ENCODE data around the gene CPNE1. TPM values are rescaled to one million over a fixed set of nuclear protein-coding genes. Genes with fewer than 3 reads are reported as not detected.

CPNE1 gene
- total and polyA plus RNA-seq, 10 of the 15 experiments (the other 5 are each of a cell fraction or from before 2014, with no cell fraction given): 84.9 to 209 (median 146) TPM

DNA sequence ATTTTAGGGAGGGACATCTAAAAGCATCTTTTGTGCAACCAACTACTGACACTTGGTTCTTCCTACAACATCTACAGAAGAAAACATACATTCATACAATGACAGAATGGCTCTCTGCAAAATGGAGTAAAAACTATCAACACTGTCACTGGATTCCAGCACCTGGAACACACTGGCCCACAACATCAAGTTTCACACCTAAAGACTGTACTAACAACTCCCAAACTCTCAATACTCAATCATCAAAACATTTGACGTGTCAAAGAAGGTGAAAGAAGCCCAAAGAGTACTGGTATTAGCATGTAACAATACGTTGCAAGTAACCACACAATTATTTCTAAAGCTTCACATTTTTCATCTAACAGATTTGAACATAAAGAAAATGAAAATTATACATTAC lies 2.1 kb downstream of the CPNE1 start:
- POLR2A ChIA-PET: interaction anchor here (0.6 to 2.9 kb wide), 4 partner anchors 45 to 111 kb away, joined by 3 to 24 read pairs (median 8); partner anchors contain the start of genes RBM39 and SPAG4
- 0% methylated on average over 2 of the region's 2 CpGs for WGBS (ENCODE audit: insufficient coverage, insufficient replicate concordance, low lambda C conversion rate, missing lambda C conversion rate)
- in situ Hi-C loops (cut with MboI): no loop called here
- SMC1A ChIA-PET (ENCODE audit: uncharacterized antibody, unreplicated experiment): interaction anchor here (0.9 to 4.8 kb wide), 6 partner anchors 38 to 150 kb away, joined by 3 to 28 read pairs (median 4); partner anchors contain the start of gene SPAG4
- 0 out of 4 replicates have a peak, but pooled peaks cover 0 to 3% of the 10 kb centered on the region in 2 experiments for H3K36me3 ChIP-seq (ENCODE audit: control insufficient read depth in 2 of 2, insufficient read depth in 2 of 2, low read length in 1 of 2)
- H4K20me1 ChIP-seq (ENCODE audit: control insufficient read depth, insufficient read depth): peaks cover 13% of the 10 kb centered on the region
- RAD21 ChIA-PET (ENCODE audit: unreplicated experiment): interaction anchor here (4.5 kb wide), 1 partner anchor 44 kb away, joined by 29 read pairs; no protein-coding TSS in a partner anchor
- no peaks in the 10 kb centered on the region for H3K9me3 ChIP-seq (replicated peaks; ENCODE audit: control insufficient read depth, insufficient read depth, low read length)
- H3K9ac ChIP-seq (ENCODE audit: control insufficient read depth, insufficient read depth, low read length): peak overlapping the region; percentile 87; the same call in 1 of the 2 replicates
- intact Hi-C loops (cut with micrococcal nuclease; ENCODE audit: unreplicated experiment): no loop called here
- TF ChIP-seq ESRRA (IDR thresholded peaks at IDR 0.05; ENCODE audit: low read length): no peak
- TF ChIP-seq FOXM1 (IDR thresholded peaks at IDR 0.05; ENCODE audit: low read depth, low read length): no peak
- peaks cover 10% of the 10 kb centered on the region for H3K4me1 ChIP-seq (ENCODE audit: control insufficient read depth, insufficient read depth, low read length)
- BruUV-seq (replicated peaks): no TSS peak
- peak overlapping the region; percentile 98 for H3K4me2 ChIP-seq (ENCODE audit: control insufficient read depth, insufficient read depth)
- peaks cover 74% of the 10 kb centered on the region for H3K79me2 ChIP-seq (ENCODE audit: control insufficient read depth, insufficient read depth, low read length)
- DNase-seq (ENCODE audit: low read depth, low spot score): no peak
- peak overlapping the region; percentile 87 for H3K4me3 ChIP-seq
- no peak for FAIRE-seq
- CTCF ChIA-PET: interaction anchor here (1.8 kb wide), 1 partner anchor 80 kb away, joined by 3 read pairs; no protein-coding TSS in a partner anchor
- H3K27me3 ChIP-seq (replicated peaks in 1 of 2; ENCODE audit: control insufficient read depth in 2 of 2, insufficient read depth in 2 of 2, low read length in 1 of 2): no peaks in the 10 kb centered on the region
- no peak; the same call in 2 of the 3 replicates for ATAC-seq
- H3K27ac ChIP-seq (ENCODE audit: control insufficient read depth, insufficient read depth): peak overlapping the region; percentile 25
- H2AFZ ChIP-seq (ENCODE audit: control insufficient read depth, low read depth, low read length): no peak overlapping the region

DNA sequence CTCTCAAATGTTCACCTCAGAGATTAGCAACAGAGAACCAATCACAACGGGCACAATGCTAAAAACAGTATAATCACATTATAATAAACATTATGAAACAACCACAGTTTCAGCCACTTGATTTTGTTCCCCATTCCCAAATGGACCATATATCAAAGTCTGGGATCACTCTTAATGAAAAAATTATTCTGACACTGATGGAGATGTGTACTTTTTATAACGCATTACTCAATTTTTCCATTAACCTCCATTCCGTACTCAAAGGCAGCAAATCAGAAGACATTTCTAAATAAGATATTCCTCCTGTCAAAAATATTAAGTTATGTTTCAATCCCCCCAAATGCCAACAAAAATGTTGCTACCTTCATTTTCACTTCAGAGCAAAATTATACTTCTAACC lies 2.8 kb downstream of the CPNE1 start:
- no peaks in the 10 kb centered on the region for H3K9me3 ChIP-seq (replicated peaks; ENCODE audit: control insufficient read depth, insufficient read depth, low read length)
- POLR2A ChIA-PET: interaction anchor here (1.2 kb wide), 1 partner anchor 171 kb away, joined by 3 read pairs; no protein-coding TSS in a partner anchor
- BruUV-seq (replicated peaks): no TSS peak
- DNase-seq (ENCODE audit: low read depth, low spot score): no peak
- H3K9ac ChIP-seq (ENCODE audit: control insufficient read depth, insufficient read depth, low read length): peak overlapping the region; percentile 87; the same call in 1 of the 2 replicates
- FAIRE-seq: no peak
- intact Hi-C loops (cut with micrococcal nuclease; ENCODE audit: unreplicated experiment) (no loop called here), in situ Hi-C loops (cut with MboI) (no loop called here)
- SMC1A ChIA-PET (ENCODE audit: uncharacterized antibody, unreplicated experiment): interaction anchor here (1.1 to 4.8 kb wide), 2 partner anchors 42 to 57 kb away, joined by 4 to 28 read pairs; no protein-coding TSS in a partner anchor
- WGBS (ENCODE audit: insufficient coverage, insufficient replicate concordance, low lambda C conversion rate, missing lambda C conversion rate): 0% methylated on average over 3 of the region's 3 CpGs
- peak overlapping the region; percentile 98 for H3K4me2 ChIP-seq (ENCODE audit: control insufficient read depth, insufficient read depth)
- no peaks in the 10 kb centered on the region for H3K27me3 ChIP-seq (replicated peaks in 1 of 2; ENCODE audit: control insufficient read depth in 2 of 2, insufficient read depth in 2 of 2, low read length in 1 of 2)
- CTCF ChIA-PET: interaction anchor here (1.2 to 5.8 kb wide), 2 partner anchors 18 to 42 kb away, joined by 4 to 31 read pairs; no protein-coding TSS in a partner anchor
- 0 out of 4 replicates have a peak, but pooled peaks cover 0 to 3% of the 10 kb centered on the region in 2 experiments for H3K36me3 ChIP-seq (ENCODE audit: control insufficient read depth in 2 of 2, insufficient read depth in 2 of 2, low read length in 1 of 2)
- H4K20me1 ChIP-seq (ENCODE audit: control insufficient read depth, insufficient read depth): peaks cover 13% of the 10 kb centered on the region
- peaks cover 80% of the 10 kb centered on the region for H3K79me2 ChIP-seq (ENCODE audit: control insufficient read depth, insufficient read depth, low read length)
- H3K4me1 ChIP-seq (ENCODE audit: control insufficient read depth, insufficient read depth, low read length): peaks cover 10% of the 10 kb centered on the region
- no peak overlapping the region for H3K27ac ChIP-seq (ENCODE audit: control insufficient read depth, insufficient read depth)
- peak overlapping the region; percentile 87 for H3K4me3 ChIP-seq
- RAD21 ChIA-PET (ENCODE audit: unreplicated experiment): interaction anchor here (0.5 to 4.5 kb wide), 3 partner anchors 44 to 384 kb away, joined by 3 to 29 read pairs (median 3); partner anchors contain the start of gene SCAND1
- H2AFZ ChIP-seq (ENCODE audit: control insufficient read depth, low read depth, low read length): no peak overlapping the region
- no peak for ATAC-seq
- TF ChIP-seq EP300 (IDR thresholded peaks at IDR 0.05; ENCODE audit: borderline replicate concordance in 1 of 2, control insufficient read depth in 1 of 2, low read depth in 2 of 2, low read length in 2 of 2): no peak
- TF ChIP-seq, protein P1, sequence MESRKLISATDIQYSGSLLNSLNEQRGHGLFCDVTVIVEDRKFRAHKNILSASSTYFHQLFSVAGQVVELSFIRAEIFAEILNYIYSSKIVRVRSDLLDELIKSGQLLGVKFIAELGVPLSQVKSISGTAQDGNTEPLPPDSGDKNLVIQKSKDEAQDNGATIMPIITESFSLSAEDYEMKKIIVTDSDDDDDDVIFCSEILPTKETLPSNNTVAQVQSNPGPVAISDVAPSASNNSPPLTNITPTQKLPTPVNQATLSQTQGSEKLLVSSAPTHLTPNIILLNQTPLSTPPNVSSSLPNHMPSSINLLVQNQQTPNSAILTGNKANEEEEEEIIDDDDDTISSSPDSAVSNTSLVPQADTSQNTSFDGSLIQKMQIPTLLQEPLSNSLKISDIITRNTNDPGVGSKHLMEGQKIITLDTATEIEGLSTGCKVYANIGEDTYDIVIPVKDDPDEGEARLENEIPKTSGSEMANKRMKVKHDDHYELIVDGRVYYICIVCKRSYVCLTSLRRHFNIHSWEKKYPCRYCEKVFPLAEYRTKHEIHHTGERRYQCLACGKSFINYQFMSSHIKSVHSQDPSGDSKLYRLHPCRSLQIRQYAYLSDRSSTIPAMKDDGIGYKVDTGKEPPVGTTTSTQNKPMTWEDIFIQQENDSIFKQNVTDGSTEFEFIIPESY (IDR thresholded peaks at IDR 0.05): no peak
- no peak for TF ChIP-seq ASH2L (IDR thresholded peaks at IDR 0.05; ENCODE audit: borderline replicate concordance, low read depth)
- no peak for TF ChIP-seq CREM (IDR thresholded peaks at IDR 0.05; ENCODE audit: low read depth)
- no peak for TF ChIP-seq EZH2 (IDR thresholded peaks at IDR 0.05; ENCODE audit: borderline replicate concordance, control insufficient read depth, low read depth, low read length)
- TF ChIP-seq ZNF384 (IDR thresholded peaks at IDR 0.05; ENCODE audit: borderline replicate concordance, low read depth, low read length): no peak
- no peak for TF ChIP-seq NKRF (conservative IDR thresholded peaks at IDR 0.05)
- TF ChIP-seq CHD4 (IDR thresholded peaks at IDR 0.05): no peak
- TF ChIP-seq NFYA (IDR thresholded peaks at IDR 0.05; ENCODE audit: borderline replicate concordance, low read depth, low read length): no peak
- no peak for TF ChIP-seq CEBPB (IDR thresholded peaks at IDR 0.05; ENCODE audit: borderline replicate concordance in 1 of 2, low read depth in 2 of 2, low read length in 2 of 2)

All from GM12878 (cell line).